D721Med (cell line): ENCODE results near the gene STIM2.

Experiments used
- DNase-seq: peaks from one replicate; pipeline ENCODE4 v3.0.0; 2011; ENCODE audit warnings: low spot score; ENCODE audit not compliant: insufficient read length
- FAIRE-seq: peaks from 2 replicates; lab custom pipeline; 2011; peaks lifted over from hg19 to GRCh38; lab: Jason Lieb, UNC
- TF ChIP-seq, protein P1 (sequence below): IDR thresholded peaks from 2 replicates; pipeline ENCODE4 v1.5.1; 2012; ENCODE audit warnings: mild to moderate bottlenecking, control low read depth; ENCODE audit not compliant: insufficient read depth; ENCODE audit errors: missing control alignments

The STIM2 gene

DNA sequence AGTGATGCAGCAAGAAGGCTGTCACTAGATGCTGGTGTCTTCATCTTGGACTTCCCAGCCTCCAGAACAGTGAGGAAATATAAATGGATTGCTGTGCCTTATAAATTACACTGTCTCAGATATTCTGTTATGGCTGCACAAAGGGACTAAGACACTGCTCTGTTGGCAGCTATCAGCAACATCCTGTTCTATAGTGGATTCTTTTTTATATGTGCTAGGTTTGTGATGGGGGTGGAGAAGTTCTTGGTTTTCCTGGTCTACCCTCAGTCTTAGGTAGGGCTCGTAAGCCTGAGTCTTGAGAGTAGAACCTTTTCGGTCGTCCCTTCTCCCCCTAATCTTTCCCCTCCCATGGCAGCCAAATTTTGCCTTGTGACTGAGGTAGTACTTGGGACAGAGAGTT lies 17.3 kb downstream of the STIM2 start:
- DNase-seq (no peak), FAIRE-seq (no peak)
- TF ChIP-seq, protein P1, sequence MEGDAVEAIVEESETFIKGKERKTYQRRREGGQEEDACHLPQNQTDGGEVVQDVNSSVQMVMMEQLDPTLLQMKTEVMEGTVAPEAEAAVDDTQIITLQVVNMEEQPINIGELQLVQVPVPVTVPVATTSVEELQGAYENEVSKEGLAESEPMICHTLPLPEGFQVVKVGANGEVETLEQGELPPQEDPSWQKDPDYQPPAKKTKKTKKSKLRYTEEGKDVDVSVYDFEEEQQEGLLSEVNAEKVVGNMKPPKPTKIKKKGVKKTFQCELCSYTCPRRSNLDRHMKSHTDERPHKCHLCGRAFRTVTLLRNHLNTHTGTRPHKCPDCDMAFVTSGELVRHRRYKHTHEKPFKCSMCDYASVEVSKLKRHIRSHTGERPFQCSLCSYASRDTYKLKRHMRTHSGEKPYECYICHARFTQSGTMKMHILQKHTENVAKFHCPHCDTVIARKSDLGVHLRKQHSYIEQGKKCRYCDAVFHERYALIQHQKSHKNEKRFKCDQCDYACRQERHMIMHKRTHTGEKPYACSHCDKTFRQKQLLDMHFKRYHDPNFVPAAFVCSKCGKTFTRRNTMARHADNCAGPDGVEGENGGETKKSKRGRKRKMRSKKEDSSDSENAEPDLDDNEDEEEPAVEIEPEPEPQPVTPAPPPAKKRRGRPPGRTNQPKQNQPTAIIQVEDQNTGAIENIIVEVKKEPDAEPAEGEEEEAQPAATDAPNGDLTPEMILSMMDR, result no peak

DNA sequence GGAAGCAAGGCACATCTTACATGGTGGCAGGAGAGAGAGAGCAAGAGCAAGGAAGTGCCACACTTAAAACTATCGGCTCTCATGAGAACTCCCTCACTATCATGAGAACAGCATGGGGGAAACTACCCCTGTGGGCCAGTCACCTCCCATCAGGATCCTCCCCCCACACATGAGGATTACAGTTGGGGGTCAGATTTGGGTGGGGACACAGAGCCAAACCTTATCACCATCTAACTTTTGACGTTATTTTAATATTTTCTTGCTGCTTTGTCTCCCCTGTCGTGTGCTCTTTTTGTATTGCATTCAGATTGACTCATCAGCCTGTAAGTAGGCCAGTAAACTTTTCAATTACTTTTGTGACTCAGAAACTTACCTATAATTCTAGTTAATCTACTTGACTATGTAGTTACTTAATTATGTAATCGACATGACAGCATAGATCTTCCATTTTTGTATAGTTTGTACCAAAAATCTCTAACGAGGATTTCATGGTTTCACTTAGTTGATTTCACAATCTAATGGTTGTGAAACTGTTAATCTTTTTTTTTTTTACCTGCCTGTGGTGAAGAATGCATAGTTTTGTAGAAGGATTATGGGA lies 18.3 kb downstream of the STIM2 start:
- DNase-seq, result no peak
- no peak for FAIRE-seq
- TF ChIP-seq, protein P1, result no peak

DNA sequence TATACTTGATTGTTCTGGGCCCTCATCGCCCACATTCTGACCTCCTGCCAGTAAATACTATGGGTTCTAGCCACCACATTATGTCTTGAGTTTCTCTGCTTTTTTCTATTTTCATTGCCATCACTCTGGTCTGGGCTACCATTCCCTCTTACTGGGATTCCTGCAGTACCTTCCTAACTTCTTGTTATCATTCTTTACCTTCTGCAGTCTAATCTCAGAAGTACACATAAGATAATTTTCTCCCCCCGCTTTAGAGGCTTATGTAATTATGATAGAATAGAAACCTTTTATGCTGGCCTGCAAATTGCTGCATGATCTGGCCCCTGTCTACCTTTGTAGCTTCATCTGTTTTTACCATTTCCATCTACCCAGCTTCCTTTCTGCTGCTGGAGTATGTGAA lies 19.2 kb downstream of the STIM2 start:
- TF ChIP-seq, protein P1, result no peak
- FAIRE-seq, result no peak

DNA sequence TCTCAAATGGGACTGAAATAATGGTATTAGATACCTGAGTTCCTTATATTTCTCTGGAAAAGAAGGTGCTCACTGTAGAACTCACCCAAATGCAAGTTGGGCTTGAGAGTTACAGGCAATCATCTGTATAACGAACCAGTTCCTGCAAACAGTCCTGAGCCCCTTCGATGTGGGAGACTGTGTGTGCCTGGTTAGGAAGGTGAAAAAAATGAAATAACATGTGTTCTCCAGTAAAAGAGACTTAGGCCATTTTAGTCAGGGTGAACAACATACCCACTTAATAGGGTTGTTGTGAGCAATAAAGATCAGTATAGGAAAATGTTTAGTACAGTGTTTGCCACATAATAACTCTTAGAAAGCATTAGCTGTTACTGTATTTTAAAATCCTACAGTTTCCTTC lies 23.4 kb downstream of the STIM2 start:
- TF ChIP-seq, protein P1, result no peak
- no peak for DNase-seq
- no peak for FAIRE-seq

More for the DNA sequence above, 19.2 kb downstream of the STIM2 start:
- no peak for DNase-seq

DNA sequence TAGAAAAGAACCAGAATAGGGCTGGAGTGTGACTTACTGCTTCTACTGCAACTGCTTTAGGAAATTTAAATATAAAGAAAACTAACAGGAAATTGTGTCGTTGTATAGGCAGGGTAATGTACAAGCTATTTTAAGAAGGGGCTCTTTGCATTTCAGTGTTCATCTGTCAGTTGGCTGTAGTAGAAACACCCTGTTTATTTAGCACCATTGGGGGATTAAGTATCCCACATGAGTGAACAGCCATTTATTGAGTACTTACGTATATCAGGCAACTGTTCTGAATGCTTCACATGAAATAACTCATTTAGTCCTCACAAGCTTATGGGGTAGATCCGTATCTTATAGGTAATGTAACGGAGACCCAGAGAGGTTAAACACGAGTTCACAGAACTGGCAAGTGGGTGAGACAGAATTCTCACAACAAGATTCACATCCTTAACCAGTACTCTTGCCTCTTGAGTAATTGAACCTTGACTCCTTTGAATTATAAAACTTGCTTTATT lies 23.9 kb downstream of the STIM2 start:
- TF ChIP-seq, protein P1, result no peak
- FAIRE-seq (no peak), DNase-seq (no peak)

DNA sequence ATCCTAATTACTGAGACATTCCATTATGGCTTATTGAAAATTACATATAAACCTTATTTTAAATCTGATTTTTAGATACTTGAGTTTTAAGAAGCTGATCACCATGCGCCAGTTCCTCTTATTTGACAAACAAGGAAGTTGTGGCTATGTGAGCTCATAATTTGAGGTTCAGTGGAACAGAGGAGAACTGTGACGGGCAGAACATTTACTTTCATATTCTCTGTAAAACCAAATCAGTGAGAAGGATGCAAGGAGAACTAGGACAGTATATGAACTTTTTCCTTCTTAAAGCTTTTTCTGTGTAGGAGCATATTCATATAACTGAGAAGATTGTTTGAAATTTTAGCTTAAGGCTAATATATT lies 25.3 kb downstream of the STIM2 start:
- no peak for DNase-seq
- TF ChIP-seq, protein P1, result no peak
- FAIRE-seq, result no peak

DNA sequence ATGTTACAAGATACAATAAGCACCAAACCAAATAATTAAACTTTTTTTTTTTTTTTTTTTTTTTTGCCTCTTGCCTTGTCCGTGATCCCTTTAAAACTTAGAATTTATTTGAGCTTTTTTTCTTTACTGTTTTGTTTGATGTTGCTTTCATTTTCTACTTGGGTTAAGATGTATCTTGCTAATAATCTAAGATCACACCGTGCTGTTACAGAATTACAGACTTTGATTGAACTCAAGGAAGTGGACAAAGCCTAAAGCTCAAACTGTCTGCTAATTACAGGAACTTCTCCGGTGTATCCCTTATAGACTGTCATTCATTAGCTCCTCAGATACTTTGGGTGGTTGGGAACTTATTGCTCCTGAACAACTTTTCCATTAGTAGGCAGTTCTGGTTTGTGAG lies 26.5 kb downstream of the STIM2 start:
- TF ChIP-seq, protein P1, result no peak
- DNase-seq, result no peak
- no peak for FAIRE-seq
